T-helper 22 cell (primary cell): ENCODE measurements around the gene ITPKA.

Experiments used
- DNase-seq: peaks from one replicate; pipeline ENCODE4 v3.0.0-alpha.2; 2020; ENCODE audit warnings: low read depth

ITPKA gene

GRCh38 chr15:41511331-41511898 is 17.7 kb downstream of the ITPKA start:
- DNase-seq = no peak

GRCh38 chr15:41511899-41512369 is 18.3 kb downstream of the ITPKA start:
- DNase-seq = no peak

- DNase-seq = no peak
Measured at GRCh38 chr15:41512512-41512939, 18.9 kb downstream of the ITPKA start.

DNA sequence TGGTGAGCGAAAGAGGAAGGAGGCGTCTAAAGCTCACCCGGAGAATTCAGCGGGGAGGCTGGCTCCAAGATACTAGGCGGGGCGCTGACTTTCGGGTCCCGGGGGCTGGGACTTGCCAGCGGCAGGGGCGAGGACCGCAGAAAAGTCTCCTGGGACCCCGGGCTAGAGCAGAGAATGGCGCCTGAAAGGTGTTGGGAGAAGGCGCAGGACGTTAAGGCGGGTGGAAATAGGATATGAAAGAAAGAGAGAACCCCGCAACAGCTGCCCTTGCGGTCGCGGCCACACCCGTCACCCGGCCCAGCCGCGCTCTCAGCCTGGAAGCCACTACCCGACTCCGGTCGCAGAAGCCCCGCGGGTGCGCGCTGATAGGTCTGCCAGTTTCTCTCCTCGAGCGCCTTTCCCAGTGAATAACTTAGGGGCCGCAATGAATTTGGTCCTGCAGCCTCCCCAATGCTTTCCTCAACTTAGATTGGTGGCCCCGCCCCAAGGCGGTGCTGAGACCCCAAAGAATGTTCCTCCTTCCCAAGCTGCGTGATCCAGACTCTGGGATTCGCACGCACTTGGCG is 19.3 kb downstream of the ITPKA start:
- DNase-seq = no peak

- no peak for DNase-seq
Measured at GRCh38 chr15:41513506-41514227, 20.0 kb downstream of the ITPKA start, which contains the start of gene LTK. LTK (minus strand) TSS chr15:41513827; CDS start chr15:41513709, 118 bp downstream.

DNA sequence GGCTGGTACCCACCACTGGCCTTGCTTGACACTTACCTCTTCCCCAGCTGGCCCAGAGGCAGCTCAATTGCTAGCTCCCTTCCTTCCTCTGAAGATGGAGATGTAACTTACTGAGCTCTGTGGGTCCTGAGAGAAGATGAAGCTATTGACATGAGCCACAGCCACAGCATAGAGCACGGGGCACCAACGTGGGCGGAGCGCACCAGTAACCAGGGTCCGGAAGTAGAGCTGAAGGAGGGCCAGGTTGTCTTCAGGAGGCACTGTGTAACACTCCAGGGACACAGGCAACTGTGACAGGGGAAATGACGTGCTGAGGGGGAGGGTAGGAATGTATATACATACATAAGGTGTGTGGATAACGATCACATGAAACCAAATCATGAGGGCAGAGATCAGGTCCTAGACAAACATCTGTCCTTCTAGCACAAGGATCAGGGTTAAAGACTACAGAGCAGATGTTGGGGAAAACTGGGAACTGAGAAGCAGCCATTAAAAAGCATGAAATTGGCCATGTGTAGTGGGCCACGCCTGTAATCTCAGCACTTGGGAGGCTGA is 24.3 kb downstream of the ITPKA start:
- DNase-seq = no peak

GRCh38 chr15:41520636-41521035 is 27.0 kb downstream of the ITPKA start:
- DNase-seq = no peak

DNA sequence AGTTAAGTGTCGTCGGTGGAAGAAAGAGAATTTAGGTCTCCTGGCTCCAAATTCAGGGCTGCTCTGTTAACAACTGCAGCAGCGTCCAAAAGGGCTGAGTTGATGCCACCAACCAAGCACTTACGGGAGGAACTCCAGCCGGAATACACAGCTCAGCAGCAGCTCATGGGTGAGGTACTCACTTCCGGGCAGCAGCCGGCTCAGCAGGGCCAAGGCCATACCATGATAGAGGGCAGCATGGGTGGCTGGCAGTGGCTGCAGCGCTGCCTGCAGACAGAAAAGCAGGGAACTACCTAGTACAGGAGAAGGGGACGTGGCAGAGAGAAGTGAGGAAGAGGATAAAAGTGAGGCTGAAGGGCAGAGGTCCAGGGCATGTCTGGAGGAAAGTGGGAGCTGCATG is 27.9 kb downstream of the ITPKA start:
- DNase-seq = no peak

DNA sequence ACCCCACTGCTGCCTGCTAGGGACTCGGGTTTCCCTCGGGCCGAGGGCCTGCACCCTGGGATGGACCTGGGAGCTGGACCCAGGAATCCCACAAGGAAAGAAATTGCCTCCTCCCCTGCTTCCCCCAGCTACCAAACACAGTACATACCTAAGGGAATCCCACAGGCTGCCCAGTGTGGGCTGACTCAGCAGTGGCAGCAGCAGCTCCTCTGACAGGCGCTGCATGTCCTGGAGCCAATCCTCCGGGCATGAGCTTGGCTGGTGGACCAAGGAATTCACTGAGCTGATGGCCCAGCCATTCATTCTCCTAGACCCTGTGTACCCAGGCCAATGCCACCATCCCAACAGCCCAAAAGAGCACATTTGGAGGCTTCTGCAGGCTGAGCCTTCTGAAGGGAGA is 29.4 kb downstream of the ITPKA start:
- no peak for DNase-seq

- no peak for DNase-seq
Measured at GRCh38 chr15:41530363-41530956, 36.8 kb downstream of the ITPKA start.

DNA sequence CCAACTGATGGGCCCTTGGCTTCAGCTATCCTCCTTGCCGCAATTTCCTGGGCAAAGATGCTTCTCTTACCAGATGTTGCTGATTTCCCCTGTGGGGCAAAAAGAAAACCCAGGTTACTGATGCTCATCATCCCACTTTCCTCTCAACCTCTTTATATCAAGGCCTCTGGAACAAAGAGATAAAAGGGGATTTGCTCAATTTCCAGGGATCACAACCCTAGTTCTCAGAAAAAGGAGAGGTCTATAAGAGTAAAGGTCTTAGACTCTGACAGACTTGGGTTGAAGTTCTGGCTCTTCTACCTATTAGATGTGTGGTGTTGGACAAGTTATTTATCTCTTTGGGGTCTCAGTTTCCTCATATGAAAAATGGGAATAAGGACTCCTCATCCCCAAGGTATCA is 41.9 kb downstream of the ITPKA start:
- no peak for DNase-seq

GRCh38 chr15:41536866-41537265 is 43.2 kb downstream of the ITPKA start:
- no peak for DNase-seq

DNA sequence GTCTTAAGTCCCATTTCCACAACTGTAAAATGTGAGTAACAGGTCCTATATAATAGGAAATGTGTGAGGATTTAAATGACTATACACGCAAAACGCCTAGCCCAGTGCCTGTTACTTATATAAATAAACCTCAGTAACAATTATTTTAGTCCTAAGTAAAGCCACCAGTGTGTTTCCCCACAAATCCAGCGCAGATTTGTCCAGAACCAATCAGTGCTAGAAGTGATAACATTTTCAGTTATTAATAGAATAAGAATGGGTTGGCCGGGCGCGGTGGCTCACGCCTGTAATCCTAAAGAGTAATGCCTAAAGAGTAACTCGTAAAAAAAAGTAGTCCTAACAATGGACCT is 49.8 kb downstream of the ITPKA start:
- DNase-seq = no peak

- DNase-seq = no peak
Measured at GRCh38 chr15:41544650-41545015, 51.0 kb downstream of the ITPKA start.

DNA sequence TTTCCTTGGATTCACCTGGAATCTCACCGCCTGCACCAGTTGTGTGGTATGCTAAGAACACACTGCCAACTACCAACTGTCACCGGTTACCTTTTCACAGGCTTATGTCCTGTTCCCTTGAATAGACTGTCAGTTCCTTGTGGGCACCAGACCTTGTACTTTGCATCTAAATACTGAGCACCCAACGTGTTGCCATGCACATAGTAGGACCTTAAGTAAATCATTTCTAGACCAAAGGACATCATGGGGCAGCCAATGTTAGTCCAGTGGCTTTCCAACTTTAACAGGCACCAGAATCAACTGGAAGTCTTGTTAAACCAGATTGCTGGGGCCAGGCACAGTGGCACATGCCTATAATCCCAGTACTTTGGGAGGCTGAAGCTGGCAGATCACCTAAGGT is 51.5 kb downstream of the ITPKA start:
- DNase-seq = no peak

DNA sequence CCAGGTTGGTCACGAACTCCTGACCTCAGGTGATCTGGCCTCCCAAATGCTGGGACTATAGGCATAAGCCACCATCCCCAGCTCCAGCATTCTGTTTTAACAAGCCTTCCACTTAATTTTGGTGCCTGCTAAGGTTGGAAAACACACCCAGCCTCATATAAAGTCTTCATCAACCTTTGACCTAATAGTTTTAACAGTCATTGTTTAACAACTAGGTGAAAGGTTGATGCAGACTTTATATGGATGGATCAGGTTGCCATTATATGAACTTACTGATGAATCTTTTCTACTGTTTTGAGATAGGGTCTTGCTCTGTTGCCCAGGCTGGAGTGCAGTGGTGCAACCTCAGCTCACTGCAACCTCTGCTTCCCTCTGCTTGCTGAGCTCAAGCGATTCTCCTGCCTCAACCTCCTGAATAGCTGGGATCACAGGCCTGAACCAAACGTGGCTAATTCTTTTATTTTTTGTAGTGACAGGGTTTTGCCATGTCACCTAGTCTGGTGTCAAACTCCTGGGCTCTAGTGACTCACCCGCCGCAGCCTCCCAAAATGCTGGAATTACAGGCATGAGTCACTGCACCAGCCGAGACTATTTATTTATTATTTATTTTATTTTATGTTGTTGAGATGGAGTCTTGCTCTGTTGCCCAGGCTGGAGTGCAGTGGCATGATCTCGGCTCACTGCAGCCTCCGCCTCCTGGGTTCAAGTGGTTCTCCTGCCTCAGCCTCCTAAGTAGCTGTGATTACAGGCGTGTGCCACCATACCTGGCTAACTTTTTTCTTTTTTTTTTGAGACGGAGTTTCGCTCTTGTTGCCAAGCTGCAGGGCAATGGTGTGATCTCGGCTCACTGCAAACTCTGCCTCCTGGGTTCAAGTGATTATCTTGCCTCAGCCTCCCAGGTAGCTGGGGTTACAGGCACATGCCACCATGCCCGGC is 53.4 kb downstream of the ITPKA start:
- DNase-seq = no peak

DNA sequence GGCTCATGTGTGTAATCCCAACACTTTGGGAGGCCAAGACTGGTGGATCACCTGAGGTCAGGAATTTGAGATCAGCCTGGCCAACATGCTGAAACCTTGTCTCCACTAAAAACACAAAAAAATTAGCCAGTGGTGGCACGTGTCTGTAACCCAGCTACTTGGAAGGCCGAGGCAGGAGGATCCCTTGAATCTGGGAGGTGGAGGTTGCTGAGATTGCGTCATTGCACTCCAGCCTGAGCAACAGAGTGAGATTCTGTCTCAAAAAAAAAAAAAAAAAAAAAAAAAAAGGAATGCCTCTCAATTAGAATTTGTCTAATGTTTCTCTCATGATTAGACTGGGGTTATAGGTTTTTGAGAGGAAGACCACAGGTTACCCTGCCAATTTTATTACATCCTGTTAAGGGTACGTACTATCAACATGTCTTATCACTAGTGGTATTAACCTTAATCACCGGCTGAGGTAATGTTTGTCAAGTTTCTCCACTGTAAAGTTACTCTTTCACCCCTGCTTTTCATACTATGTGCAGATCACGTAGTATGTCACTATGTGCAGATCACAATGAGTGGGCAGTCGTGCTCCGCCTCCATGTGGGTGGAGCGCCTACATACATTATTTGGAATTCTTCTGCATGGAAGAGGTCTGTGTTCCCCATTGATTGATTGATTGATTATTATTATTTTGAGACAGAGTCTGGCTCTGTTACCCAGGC is 56.5 kb downstream of the ITPKA start:
- DNase-seq = no peak
